GM23338 (cell line): ENCODE data around the gene IVD. TPM values are rescaled to one million over a fixed set of nuclear protein-coding genes. Genes with fewer than 3 reads are reported as not detected.

Experiments
- ATAC-seq: fragments of 200-7000 bp; cut with Tn5 transposase; 3 replicates; pipeline ENCODE4 v1.9.1; 2020
- DNase-seq: peaks from one replicate; pipeline ENCODE4 v3.0.0-alpha.2; 2015; ENCODE audit warnings: low spot score
- H2AFZ ChIP-seq: fragments of 200-600 bp; sonication (generic); 2 replicates; pipeline ENCODE4 v1.8.0; 2016; ENCODE audit warnings: antibody characterized with exemption, mild to moderate bottlenecking, moderate library complexity
- H3F3A ChIP-seq: fragments of 200-600 bp; sonication (generic); replicated peaks from 2 replicates; pipeline ENCODE4 v1.8.0; 2017; ENCODE audit warnings: antibody characterized with exemption, mixed run types, low read depth
- H3K27ac ChIP-seq: fragments of 200-600 bp; sonication (generic); 2 replicates; pipeline ENCODE4 v1.6.1; 2016; ENCODE audit warnings: low read depth
- H3K27me3 ChIP-seq: fragments of 200-600 bp; sonication (generic); 2 replicates; pipeline ENCODE4 v1.8.0; 2016; ENCODE audit warnings: mild to moderate bottlenecking, mixed run types, moderate library complexity; ENCODE audit not compliant: insufficient read depth
- H3K36me3 ChIP-seq: fragments of 200-600 bp; sonication (generic); 2 replicates; pipeline ENCODE4 v1.8.0; 2016; ENCODE audit warnings: mild to moderate bottlenecking; ENCODE audit not compliant: insufficient read depth
- H3K4me1 ChIP-seq: fragments of 200-600 bp; sonication (generic); 2 replicates; pipeline ENCODE4 v1.8.0; 2016; ENCODE audit warnings: mild to moderate bottlenecking, moderate library complexity; ENCODE audit not compliant: insufficient read depth
- H3K4me2 ChIP-seq: fragments of 200-600 bp; sonication (generic); 2 replicates; pipeline ENCODE4 v1.7.1; 2017; ENCODE audit warnings: mixed run types
- H3K4me3 ChIP-seq: fragments of 200-600 bp; sonication (generic); 2 replicates; pipeline ENCODE4 v1.6.1; 2016; ENCODE audit warnings: mixed run types
- H3K79me2 ChIP-seq: fragments of 200-600 bp; sonication (generic); replicated peaks from 2 replicates; pipeline ENCODE4 v1.8.0; 2017; ENCODE audit warnings: mild to moderate bottlenecking; ENCODE audit not compliant: insufficient read depth
- H3K9me2 ChIP-seq: fragments of 200-600 bp; sonication (generic); 2 replicates; pipeline ENCODE4 v1.8.0; 2017; ENCODE audit not compliant: insufficient read depth
- H4K20me1 ChIP-seq: fragments of 200-600 bp; sonication (generic); replicated peaks from 2 replicates; pipeline ENCODE4 v1.8.0; 2017; ENCODE audit warnings: mild to moderate bottlenecking; ENCODE audit not compliant: insufficient read depth
- H3K27ac Mint-ChIP-seq: 2 replicates; pipeline ENCODE4 v1.8.0; 2020; ENCODE audit warnings: inconsistent platforms, mild to moderate bottlenecking, moderate library complexity, mixed read lengths
- H3K27me3 Mint-ChIP-seq: 3 replicates; pipeline ENCODE4 v1.8.0; 2022; ENCODE audit warnings: low read depth, mild to moderate bottlenecking, moderate library complexity, mixed read lengths, inconsistent platforms; ENCODE audit not compliant: insufficient read depth, poor library complexity
- H3K36me3 Mint-ChIP-seq: 3 replicates; pipeline ENCODE4 v1.8.0; 2021; ENCODE audit warnings: low read depth, mild to moderate bottlenecking, inconsistent platforms, moderate library complexity, mixed read lengths
- H3K4me1 Mint-ChIP-seq: 3 replicates; pipeline ENCODE4 v1.8.0; 2020; ENCODE audit warnings: mild to moderate bottlenecking, inconsistent platforms, mixed read lengths
- H3K4me3 Mint-ChIP-seq: 3 replicates; pipeline ENCODE4 v1.8.0; 2021; ENCODE audit warnings: moderate library complexity, mild to moderate bottlenecking, inconsistent platforms, mixed read lengths
- H3K9me3 Mint-ChIP-seq: 3 replicates; pipeline ENCODE4 v1.8.0; 2020; ENCODE audit warnings: moderate library complexity, mild to moderate bottlenecking, inconsistent platforms, mixed read lengths
- CREB1 ChIP-seq: fragments of 250-450 bp; sonication (Bioruptor Pico); IDR thresholded peaks from 2 replicates; pipeline ENCODE4 v1.5.0; 2020; ENCODE audit warnings: low read depth, mild to moderate bottlenecking, moderate library complexity
- CTCF ChIP-seq, 2 experiments: fragments of 200-600 bp in 1 of 2; sonication (generic) in 1 of 2; conservative IDR thresholded peaks; 2 replicates each; pipeline versions ENCODE4 v1.5.1 to v1.6.1; 2016 to 2017; ENCODE audit warnings: antibody characterized with exemption in 2 of 2, low read depth in 2 of 2, mild to moderate bottlenecking in 2 of 2, moderate library complexity in 1 of 2
- ETS1 ChIP-seq: IDR thresholded peaks from 2 replicates; pipeline ENCODE4 v1.6.1; 2016; ENCODE audit warnings: antibody characterized with exemption
- EZH2 ChIP-seq: fragments of 200-600 bp; sonication (generic); IDR thresholded peaks from one replicate; pipeline ENCODE4 v1.8.0; 2017; ENCODE audit warnings: antibody characterized with exemption, mild to moderate bottlenecking, low read depth; ENCODE audit not compliant: unreplicated experiment
- EZH2phosphoT487 ChIP-seq: fragments of 200-600 bp; sonication (generic); IDR thresholded peaks from one replicate; pipeline ENCODE4 v1.8.1; 2018; ENCODE audit warnings: antibody characterized with exemption; ENCODE audit not compliant: unreplicated experiment
- JUNB ChIP-seq: IDR thresholded peaks from one replicate; pipeline ENCODE4 v1.6.1; 2016; ENCODE audit warnings: antibody characterized with exemption; ENCODE audit not compliant: unreplicated experiment
- NANOG ChIP-seq: IDR thresholded peaks from 2 replicates; pipeline ENCODE4 v1.6.1; 2016; ENCODE audit warnings: antibody characterized with exemption, borderline replicate concordance
- POLR2AphosphoS5 ChIP-seq: IDR thresholded peaks from 2 replicates; pipeline ENCODE4 v1.6.1; 2016; ENCODE audit warnings: antibody characterized with exemption, low read depth
- ZNF114 ChIP-seq: fragments of 250-450 bp; sonication (Bioruptor Pico); IDR thresholded peaks from 2 replicates; pipeline ENCODE4 v1.5.0; 2020; ENCODE audit warnings: mild to moderate bottlenecking, moderate library complexity
- ZNF331 ChIP-seq: fragments of 250-450 bp; sonication (Bioruptor Pico); IDR thresholded peaks from 2 replicates; pipeline ENCODE4 v1.5.0; 2020; ENCODE audit warnings: low read depth, mild to moderate bottlenecking, moderate library complexity
- ZNF462 ChIP-seq: fragments of 250-450 bp; sonication (Bioruptor Pico); IDR thresholded peaks from 2 replicates; pipeline ENCODE4 v1.5.0; 2020; ENCODE audit warnings: mild to moderate bottlenecking, moderate library complexity
- polyA plus RNA-seq: library from polyadenylated mRNA; unstranded; fragments of >200 nt; fragmentation: Nextera tagmentation; extraction: Ambion mirVana; gene quantifications from 2 replicates; pipeline ENCODE4 v1.2.1, GENCODE V29; 2016
- total RNA-seq: library from RNA; depleted of rRNA; stranded (reverse); fragments of >200 nt; shearing (Covaris generic); gene quantifications from 2 replicates; pipeline ENCODE4 v1.2.3, GENCODE V29; 2014

Gene IVD
- total and polyA plus RNA-seq, 2 experiments from 2014 or later: 54.1 to 75.4 TPM

GRCh38 chr15:40381818-40382529 lies 23.6 kb upstream of the IVD start (continued):
- no peak for TF ChIP-seq POLR2AphosphoS5
- TF ChIP-seq ZNF462 (CRISPR knock-in tag): no peak

GRCh38 chr15:40382580-40383456 lies 22.8 kb upstream of the IVD start, which contains the start of gene KNSTRN:
KNSTRN (plus strand) TSS chr15:40382721; CDS start chr15:40382836, 115 bp downstream.
- Mint-ChIP-seq H3K27ac (peak within 1 kb of the TSS; percentile 99), H3K4me3 (peak within 1 kb of the TSS; percentile 85), H3K36me3 (peaks cover 41% of the 10 kb centered on the region), H3K27me3 (peaks cover 4% of the 10 kb centered on the region), H3K4me1 (peaks cover 16% of the 10 kb centered on the region), H3K9me3 (no peaks in the 10 kb centered on the region; the same call in 2 of the 3 replicates)
- peak; percentile 99 for DNase-seq
- Histone ChIP-seq H2AFZ (peak within 1 kb of the TSS; percentile 57), H3K27ac (peak within 1 kb of the TSS; percentile 1; the same call in 1 of the 2 replicates), H4K20me1 (peaks cover 11% of the 10 kb centered on the region), H3F3A (0 out of 2 replicates have a peak, but pooled peaks cover 10% of the 10 kb centered on the region), H3K9me2 (no peaks in the 10 kb centered on the region), H3K4me1 (peaks cover 9% of the 10 kb centered on the region), H3K4me3 (peak within 1 kb of the TSS; percentile 82), H3K4me2 (peak within 1 kb of the TSS; percentile 89), H3K27me3 (no peaks in the 10 kb centered on the region), H3K79me2 (peaks cover 27% of the 10 kb centered on the region), H3K36me3 (peaks cover 27% of the 10 kb centered on the region)
- peak; percentile 99 for ATAC-seq
- TF ChIP-seq JUNB (no peak), NANOG (no peak), EZH2phosphoT487 (no peak), CREB1 (CRISPR knock-in tag) (peak; percentile 49), ZNF331 (CRISPR knock-in tag) (no peak), EZH2 (no peak), ZNF114 (CRISPR knock-in tag) (no peak), CTCF (conservative IDR thresholded peaks at IDR 0.05; ENCODE audit: low read depth in 2 of 2) (no peak), ETS1 (peak; percentile 89)
